Glomerular visceral epithelial cell (primary cell): ENCODE measurements around the gene CTBP2.

Source experiments
- DNase-seq: peaks from one replicate; pipeline ENCODE4 v3.0.0-alpha.2; 2016; ENCODE audit errors: extremely low spot score

CTBP2 gene

GRCh38 chr10:125125951-125126735 is 34.2 kb downstream of the CTBP2 start:
- no peak for DNase-seq

GRCh38 chr10:125124907-125125306 is 35.5 kb downstream of the CTBP2 start:
- no peak for DNase-seq

DNA sequence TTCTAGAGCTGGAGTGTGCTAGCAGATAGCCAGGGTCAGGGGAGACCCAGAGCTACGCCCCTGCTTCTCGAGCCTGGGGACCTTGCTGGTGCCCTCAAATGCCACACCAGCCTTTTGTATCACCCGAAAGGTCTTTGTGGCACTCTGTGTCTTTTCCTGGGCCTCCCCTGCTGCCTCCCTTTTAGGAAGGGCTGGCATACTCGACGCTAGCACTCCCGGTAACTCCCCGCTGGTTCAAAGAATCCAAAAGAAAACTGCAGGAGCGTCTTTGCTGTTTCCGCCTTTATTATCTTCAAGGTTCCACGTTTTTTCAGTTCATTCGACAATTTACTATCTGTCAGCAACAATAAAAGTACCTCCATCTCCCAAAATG is 36.3 kb downstream of the CTBP2 start:
- DNase-seq = no peak

DNA sequence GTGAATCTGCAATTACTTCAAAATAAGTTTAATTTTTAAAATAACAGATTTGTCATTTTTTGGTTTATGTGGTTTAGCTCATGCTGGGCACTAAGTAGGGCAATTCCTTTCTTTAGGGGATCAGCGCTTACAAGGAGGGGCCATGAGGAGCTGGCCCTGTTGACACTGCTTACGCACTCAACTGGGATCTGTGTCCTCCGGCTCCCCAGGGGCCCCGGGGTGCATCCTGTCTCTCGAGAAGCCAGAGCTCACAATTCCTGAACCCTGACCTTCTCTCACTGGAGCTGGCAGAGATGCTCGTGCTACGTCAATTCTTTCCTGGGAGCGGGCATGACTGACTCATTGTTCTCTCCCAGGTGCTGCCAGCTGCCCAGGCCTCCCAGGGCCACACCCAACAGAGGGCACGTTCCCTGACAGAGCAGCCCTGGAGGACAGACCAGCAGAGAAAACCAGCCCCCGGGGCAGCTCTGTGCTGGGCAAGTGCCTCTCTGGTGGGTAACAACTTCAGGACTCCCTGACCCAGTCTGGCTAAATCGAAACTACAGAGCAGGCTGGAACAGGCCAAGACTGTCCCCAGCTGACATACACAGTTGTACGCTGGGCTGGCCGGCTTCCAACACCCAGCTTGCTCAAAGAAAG is 36.8 kb downstream of the CTBP2 start:
- peak; percentile 91 for DNase-seq

DNA sequence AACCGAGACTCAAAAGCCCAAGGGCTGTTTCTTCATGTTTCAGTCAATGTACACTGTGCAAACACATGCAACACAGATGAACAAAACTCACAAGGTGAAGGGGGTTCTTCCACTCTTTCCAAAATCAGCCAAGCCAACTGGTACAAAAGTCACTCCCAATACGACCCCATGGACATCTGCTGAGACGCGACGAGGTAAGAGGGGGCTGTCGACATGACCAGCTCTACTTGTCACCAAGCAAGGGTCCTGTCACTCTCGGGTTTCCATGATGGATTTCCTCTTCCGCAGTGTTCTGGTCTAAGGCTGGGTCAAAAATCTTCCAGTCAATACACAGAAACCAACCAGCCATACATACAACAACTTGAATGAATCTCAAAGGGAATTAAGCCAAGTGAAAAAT is 37.8 kb downstream of the CTBP2 start:
- DNase-seq = no peak

DNA sequence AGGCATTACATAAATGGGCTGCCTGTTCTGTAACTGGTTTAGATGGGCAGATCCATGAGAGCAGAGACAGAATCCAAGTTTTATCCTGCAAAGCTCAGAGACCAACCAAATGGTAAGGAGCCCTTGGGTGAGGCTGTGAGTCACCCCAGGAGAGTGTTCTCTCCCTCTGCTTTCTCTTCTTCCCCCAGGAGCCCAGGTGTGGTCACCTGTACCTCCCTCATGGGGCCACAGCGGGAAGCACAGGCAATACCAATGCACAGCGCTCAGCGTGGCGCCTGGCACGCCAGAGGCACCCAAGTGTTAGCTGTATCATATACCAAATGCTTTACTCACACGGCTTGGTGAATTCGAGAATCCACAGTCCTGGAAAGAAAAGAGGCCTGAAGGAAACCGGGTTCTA is 39.4 kb downstream of the CTBP2 start:
- DNase-seq = no peak

- peak; percentile 82 for DNase-seq
Measured at GRCh38 chr10:125120053-125120710, 40.2 kb downstream of the CTBP2 start.

DNA sequence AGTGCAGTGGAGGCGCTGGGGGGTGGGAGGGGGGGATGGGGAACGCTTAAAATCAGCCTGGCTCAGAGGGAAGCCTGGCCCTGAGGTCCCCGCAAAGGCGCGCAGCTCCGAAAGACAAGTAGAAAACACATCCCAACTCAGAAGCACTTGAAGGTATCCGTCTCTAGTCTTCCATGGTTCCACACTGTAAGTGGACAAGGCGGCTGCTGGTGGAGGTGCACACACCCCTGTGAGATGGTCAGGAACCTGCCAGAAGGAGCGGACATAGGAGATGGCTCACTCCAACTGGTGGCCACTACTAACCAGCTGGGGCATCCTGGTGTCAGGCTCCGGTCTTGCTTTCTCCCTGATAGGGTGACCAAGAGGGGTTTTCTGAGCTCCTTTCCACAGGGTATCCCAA is 41.7 kb downstream of the CTBP2 start:
- DNase-seq = no peak

- DNase-seq = no peak
Measured at GRCh38 chr10:125118011-125118611, 42.3 kb downstream of the CTBP2 start.

GRCh38 chr10:125116652-125117310 is 43.6 kb downstream of the CTBP2 start:
- no peak for DNase-seq

DNA sequence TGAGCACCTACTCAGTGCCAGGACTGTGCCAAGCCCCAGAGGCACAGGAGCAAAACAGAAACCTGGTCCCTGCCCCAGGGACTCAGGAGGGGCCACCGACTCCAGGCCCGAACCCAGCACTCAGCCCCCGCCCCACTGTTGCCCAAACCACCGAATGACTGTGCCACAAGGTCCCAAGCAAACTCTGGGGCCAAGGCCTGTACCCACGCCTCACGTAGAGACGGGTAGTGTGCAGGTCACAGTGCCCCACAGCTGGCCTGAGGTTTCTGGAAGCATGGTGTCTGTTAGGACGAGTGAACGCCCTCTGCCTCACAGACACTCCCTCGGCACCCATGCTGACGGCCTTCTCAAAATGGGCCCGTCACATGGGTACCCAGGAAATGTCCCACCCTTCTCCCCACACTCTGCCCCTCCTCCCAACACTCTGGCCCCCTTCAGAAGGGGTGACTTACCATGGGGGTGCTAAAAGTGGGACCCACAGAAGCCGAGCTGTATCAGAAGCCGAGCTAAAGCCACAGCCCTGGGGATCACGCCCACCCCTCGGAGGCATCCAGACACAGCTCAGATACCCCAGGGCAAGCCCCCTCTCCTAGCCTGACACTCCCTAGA is 44.2 kb downstream of the CTBP2 start:
- no peak for DNase-seq

DNA sequence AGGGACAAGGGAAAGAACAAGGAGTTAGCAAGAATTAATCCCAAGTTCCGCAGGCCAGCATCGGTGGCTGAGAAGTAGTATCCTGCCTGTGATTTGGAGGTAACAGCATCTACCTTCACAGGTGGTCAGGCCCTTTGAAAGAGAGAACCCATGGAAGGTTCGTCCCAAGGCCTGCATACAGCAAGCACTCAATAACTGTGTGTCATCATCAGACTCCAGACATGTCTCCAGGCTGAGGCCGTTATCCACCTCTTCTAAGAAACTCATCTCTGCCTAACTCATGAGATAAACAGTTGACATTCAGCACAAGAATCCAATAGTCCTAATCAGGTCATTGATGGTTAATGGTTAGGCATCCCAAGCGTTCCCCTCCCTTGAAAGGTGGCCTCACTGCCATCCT is 45.0 kb downstream of the CTBP2 start:
- no peak for DNase-seq

DNA sequence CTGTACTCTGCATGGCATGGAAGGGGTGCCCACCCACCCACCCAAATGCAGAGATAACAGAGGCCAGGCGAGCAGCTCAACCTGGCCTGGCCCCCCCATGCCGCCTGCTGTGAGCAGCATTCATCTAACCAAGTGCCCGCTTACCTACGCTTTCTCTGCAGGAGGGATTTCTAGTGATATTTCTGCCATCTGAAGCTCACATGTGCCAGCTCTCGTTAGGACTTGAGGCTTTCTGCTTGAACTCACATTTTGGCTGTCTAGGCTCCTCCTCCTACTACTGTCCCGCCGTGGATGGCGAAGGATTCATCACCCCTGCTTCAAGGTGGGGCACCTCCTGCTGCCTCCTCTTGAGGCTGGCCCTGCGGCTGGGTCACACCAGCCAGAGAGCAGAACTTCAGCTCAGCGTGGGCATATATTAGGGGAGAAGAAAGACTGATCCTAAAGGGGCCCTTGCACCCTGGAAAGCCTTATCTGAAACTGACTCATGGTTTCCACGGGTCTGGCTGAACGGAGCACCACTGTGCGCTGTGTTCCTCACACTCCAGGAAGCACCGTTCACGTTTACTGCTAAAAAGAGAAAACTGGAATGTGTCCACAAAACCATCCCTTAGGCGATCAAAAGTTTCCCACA is 45.5 kb downstream of the CTBP2 start:
- DNase-seq = no peak

- DNase-seq = no peak
Measured at GRCh38 chr10:125113691-125114371, 46.5 kb downstream of the CTBP2 start.

- DNase-seq = no peak
Measured at GRCh38 chr10:125112697-125113494, 47.5 kb downstream of the CTBP2 start.

GRCh38 chr10:125111118-125111727 is 49.1 kb downstream of the CTBP2 start:
- DNase-seq = no peak

- no peak for DNase-seq
Measured at GRCh38 chr10:125107965-125108580, 52.3 kb downstream of the CTBP2 start.

GRCh38 chr10:125107166-125107949 is 53.0 kb downstream of the CTBP2 start:
- DNase-seq = no peak
